CD4-positive, alpha-beta T cell treated with Interleukin-21 for 1 hour (primary cell): Measurements from ENCODE around the gene SDCCAG8.

Source experiments
- DNase-seq: peaks from one replicate; pipeline ENCODE4 v3.0.0-alpha.2; 2020

The SDCCAG8 gene

DNA sequence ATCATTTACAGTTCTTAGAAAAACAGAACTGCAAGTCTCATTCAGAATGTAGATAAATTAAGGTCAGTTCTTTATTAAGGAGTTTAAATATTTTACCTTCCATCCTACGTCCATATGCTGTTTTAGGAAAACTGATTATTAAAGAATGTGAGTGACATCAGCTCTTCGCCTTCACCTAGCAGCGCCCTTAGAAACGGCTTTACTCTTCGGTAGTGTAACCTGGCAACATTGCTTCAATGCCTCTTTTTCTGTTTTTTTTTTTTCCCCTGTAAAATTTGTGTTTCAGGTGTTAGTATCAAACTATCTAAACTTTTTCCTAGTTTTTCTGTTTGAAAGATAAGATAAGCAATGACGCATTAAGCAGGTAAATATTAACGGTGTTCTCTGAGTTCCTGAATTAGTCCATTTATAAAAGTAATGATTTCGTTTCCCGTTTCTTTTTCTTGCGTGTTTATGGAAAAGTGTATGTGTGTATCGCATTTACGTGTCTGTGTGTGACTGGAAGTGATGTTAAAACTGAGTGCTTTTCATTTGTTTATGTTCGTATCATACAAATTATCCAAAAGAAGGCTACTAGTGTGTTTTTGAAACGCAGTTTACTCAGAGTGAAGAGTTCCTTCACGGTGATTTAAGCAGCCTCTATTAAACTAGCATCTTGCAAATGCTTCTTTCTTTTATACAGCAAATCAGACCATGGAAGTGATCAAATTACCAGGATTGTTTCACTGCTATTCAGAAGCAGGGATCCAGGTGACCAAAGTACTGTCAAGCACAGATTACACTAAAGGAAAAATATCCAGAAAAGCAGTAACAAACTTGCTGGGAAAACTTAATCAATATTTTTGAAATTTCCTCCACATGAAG is 139.0 kb downstream of the SDCCAG8 start:
- DNase-seq = no peak

DNA sequence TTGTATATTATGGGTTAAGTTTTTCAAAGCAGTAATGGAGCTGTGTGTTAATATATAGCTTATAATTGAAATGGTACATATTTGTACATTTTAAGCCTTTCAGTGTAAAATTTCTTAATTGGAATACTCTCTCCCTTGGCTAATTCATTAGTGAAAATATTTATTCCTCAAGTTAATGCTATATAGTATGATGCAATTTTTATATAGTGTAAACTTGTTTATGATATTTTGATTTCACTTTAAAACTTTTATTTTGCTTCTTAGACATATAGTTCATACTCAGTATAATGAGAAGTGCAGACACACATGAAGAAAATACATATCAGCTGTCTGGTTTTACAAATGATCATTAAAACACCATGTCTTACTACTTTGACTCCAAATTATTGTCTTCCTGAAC is 140.6 kb downstream of the SDCCAG8 start:
- DNase-seq = no peak

DNA sequence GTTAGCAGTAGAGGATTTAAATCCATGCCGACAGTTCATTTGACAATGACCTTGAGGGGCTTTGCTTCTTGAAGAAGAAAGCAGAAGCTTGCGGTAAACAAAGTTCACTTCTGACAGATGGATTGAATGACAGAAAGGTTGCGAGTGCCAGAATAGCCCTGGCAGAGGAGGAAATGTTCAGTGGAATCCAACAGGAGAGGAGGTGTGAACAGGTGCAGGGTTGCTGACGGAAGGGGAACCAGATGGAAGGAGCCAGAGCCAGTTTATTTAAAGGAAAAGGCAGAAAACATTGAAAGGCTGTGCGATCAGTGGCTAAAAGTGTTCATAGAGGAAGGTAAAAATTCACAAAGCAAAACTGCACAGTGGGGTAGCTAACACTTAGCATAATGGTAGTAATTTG is 141.0 kb downstream of the SDCCAG8 start:
- DNase-seq = no peak

DNA sequence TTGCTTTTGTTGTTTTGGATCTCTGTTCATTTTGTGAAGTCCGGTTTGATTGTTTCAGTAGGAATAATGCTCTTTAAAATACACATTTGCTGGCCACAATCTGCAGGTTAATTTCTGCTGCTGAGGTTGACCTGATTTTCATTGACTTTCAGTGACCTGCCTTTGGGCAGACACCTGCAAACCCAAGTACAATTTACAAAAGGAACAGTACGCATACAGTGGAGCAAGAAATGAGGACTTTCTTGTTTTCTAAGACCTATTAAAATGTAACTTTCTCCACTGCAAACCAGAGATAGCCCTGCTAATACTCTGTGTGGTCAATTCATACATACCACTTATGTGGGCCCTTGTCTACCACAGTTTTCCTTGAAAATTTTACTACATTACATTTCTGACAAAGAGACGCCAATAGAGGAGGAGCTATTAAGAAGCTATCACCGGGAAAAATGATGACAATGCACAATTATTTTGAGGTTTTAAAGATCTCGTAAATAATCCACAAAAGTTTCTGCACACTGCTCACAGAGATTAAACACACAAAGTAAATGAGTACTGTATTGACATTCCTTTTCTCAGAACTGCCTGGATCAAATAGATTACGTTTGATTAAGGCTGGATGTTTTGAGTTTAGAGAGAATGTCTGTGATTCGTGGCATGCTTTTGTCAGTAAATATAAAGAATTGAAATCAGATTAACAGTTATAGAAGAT is 141.9 kb downstream of the SDCCAG8 start:
- no peak for DNase-seq

DNA sequence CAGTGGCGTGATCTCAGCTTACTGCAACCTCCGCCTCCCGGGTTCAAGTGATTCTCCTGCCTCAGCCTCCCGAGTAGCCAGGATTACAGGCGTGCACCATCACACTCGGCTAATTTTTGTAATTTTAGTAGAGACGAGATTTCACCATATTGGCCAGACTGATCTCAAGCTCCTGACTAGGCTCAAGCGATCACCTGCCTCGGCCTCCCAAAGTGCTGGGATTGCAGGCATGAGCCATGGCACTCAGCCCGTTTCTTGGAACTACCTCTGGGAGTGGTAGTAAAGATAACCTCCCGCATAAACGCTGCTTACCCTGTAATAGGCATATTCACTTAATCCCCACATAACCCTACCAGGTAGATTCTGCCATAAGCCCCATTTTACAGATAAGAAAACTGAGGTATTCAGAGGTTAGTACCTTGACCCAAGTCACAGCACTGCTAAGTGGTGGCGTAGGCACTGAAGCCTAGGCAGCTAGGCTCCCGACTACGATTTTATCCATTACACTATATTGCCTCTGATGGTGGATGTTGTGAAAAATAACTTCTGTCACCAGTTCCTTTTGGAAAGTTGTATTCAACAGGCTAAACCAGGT is 143.8 kb downstream of the SDCCAG8 start:
- DNase-seq = no peak

DNA sequence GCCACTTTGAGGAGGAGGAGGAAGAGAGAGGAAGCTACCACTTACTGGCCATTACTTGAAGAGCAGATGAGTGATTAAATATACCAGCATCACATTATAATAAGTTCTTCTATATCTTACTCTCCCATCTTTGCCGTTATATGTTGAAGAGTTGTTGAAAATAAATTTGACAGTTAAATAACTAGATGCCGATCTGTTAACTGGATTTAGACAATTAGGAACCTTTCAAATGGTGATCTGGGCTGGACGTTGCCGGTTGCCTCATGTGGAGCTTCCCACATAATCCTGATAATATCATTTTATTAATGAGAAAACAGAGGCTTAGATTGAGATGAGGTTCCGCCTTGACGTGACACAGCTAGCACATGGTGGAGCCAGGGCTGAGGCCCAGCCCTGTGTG is 147.0 kb downstream of the SDCCAG8 start:
- no peak for DNase-seq

DNA sequence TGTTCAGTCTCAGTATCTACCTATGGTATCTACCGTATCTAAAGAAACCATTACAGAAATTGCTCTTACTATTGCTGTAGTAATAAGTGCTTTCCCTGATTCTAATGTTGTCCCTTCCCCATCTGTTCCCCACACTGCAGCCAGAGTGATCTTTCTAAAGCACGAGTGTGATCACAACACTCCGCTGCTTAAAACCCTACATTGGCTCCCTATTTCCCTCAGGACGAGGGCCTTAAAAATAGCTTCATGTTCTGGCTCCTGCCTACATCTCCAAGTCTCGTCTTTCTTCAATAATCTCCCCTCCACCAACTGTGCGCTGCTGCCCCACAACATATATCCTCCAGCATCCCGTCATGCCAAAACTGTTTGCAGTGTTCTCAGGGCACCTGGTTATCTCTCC is 150.6 kb downstream of the SDCCAG8 start:
- DNase-seq = no peak

DNA sequence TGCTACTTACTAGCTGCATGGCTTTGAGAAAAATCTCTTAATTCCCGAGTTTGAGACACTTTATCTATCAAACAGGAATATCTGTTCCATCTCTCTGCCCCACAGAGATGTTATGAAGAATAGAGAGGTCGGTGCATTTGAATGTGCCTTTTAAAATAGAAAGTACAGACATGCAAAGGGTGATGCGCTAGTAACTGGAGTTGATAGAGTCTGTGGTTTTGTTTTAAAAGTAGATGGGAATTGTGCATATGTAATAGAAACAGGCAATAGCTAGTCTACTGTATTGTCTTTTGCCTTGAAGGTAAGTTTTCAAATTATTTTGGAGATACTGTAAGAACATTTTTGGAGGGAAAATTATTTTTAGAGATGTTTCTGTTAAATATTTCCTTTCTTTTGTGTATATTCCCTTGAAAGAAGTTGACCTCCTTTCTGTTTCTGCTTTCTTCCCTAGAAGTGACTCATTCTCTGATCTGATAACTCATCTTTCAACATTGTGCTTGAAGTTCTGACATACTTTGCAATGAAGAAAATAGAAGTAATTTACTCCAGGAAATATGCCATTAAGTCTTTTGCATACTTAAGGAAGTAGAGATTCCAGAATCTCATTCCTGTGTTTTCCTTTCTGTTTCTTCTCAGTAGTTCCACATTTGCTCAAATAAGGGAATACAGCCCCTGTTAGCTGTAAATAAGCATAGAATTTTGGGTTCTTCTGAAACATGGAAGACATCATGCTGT is 151.6 kb downstream of the SDCCAG8 start:
- no peak for DNase-seq

DNA sequence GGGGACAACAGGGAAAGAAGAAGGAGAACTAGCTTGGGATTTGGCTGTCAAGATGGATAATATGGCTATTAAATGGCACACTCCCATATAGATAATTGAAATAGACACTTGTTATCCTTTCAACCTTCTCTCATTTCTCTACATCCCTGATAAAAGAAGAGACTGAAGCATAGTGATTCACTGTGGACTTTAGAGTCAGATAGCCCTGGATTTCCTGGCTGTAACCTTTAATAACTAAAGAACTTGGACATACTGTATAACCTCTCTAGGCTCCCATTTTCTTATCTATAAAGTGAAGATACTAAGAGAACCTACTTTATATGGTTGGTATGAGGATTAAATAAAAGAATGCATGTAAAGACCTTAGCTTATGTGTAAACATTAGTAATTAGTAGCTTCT is 152.6 kb downstream of the SDCCAG8 start:
- no peak for DNase-seq

DNA sequence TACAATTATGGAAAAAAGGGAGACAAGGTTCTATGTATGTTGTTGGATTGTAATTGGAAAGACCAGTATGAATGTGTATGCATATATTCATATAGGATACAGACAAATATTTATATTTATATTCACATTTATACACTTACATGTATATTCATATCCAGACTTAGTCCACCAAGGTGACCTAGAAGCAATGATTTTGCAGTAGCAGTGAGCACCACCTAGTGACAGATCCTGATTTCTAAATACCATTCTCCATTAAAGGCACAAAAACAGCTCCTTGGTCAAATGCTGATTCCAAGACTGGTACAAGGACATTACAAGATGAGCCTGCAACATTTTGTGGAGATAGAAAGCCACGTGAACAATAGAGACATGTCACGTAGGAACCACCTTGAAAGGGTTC is 153.4 kb downstream of the SDCCAG8 start:
- no peak for DNase-seq

DNA sequence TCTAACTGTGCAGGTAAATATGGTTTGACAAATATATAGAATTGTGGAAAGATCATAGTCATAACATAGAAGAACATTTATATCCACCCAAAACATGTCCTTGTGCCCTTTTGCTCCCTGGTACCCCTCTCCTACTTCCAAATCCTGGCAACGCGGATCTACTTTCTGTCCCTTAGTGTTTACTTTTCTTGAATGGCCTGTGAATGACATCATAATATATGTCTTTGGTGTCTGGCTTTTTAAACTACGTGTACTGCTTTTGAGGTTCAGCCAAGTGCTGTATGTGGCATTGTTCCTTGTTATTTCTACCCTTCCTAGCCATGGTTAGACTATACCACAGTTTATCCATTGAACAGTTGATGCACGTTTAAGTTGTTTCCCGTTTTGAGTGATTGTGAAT is 155.6 kb downstream of the SDCCAG8 start:
- no peak for DNase-seq

DNA sequence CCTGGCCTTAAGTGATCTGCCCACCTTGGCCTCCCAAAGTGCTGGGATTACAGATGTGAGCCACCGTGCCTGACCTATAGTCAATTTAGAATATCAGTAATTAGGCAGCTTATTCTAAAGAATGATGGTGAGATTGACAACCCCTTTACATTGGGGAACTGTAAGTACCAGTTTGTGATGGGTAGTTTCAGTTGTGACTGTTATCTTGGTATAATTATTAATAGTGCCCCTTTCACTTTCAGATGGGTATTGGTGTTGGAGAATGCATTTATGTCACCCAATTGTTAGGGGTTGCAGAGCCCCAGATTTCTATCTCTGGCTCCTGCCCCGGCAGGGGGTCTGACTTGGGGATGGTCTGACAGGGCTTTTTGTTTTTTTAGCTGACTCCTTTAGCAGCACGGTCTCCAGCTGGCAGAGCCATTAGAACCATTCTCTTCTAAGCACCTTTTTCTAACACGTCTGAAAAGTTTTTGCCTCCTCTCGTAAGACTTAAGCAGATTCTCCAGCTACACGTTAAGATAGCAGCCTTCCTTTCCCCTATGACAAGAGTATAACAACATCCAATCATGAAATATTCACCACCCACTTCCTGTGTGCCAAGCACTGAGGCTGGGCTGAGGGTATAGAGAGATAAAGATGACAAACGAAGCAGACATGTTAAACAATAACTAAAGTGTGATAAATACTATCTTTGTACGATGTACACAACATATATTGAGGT is 157.8 kb downstream of the SDCCAG8 start:
- DNase-seq = peak; percentile 30

DNA sequence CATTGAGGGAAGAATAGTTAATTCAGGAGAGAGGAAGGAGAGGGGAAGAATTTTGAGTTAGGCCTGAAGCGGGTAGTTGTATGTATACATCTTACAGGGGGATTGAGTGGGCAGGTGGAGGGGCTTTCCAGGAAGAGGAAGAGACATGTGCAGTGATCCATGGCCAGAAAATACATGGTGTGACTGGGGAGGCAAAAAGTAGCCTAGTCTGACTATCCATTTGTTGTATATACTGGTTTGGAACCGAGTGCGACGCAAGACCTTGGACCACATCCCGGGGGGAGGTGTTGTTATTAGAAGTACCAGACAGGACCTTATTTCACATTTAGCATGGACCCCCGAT is 158.3 kb downstream of the SDCCAG8 start:
- DNase-seq = no peak

DNA sequence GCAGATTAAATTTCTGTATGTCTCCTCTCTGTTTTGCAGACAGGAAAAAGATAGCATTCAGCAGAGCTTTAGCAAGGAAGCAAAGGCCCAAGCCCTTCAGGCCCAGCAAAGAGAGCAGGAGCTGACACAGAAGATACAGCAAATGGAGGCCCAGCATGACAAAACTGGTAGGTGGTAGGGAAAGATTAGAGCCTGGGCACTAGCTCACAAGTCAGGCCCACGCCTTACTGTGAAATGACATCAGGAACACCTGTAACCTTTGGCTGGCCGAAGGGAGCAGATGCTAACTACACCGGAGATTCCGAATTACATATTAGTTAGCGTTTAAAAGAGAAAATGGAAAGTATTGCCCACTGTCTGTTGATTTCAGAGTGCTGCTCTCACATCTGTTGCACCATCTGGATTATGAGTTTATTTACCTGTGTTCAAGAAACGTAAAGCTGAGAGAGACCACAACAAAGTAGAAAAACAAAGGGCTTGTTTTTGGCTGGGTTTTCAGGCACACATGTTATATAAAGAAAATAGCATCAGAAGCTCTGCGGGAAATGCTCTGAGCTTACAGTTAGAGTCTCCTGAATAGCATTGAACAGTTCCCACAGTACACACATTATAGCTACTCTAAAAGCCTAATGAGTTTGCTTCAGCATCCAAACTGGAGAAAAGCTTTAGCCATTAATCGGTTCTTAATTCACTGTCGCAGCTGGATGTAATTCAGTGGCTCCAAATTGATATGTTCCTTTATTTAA is 160.0 kb downstream of the SDCCAG8 start:
- no peak for DNase-seq

DNA sequence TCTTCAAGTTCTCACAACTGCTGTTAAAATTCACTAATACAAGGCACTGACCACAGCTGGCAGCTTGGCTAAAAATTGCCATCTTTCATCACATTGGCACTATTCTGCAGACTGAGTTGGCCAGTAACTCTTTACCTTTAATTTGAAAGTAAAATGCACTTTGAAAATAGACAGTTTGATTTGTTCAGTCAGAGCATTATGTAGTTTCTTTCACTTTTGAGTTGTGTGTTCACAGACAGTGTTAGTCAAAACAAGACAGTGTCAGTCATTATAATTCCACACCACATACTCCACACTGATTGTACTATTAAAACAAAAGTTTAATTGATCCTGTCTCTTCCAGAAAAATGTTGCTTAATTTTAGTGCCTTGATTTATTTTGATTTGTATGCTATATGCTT is 160.7 kb downstream of the SDCCAG8 start:
- no peak for DNase-seq

DNA sequence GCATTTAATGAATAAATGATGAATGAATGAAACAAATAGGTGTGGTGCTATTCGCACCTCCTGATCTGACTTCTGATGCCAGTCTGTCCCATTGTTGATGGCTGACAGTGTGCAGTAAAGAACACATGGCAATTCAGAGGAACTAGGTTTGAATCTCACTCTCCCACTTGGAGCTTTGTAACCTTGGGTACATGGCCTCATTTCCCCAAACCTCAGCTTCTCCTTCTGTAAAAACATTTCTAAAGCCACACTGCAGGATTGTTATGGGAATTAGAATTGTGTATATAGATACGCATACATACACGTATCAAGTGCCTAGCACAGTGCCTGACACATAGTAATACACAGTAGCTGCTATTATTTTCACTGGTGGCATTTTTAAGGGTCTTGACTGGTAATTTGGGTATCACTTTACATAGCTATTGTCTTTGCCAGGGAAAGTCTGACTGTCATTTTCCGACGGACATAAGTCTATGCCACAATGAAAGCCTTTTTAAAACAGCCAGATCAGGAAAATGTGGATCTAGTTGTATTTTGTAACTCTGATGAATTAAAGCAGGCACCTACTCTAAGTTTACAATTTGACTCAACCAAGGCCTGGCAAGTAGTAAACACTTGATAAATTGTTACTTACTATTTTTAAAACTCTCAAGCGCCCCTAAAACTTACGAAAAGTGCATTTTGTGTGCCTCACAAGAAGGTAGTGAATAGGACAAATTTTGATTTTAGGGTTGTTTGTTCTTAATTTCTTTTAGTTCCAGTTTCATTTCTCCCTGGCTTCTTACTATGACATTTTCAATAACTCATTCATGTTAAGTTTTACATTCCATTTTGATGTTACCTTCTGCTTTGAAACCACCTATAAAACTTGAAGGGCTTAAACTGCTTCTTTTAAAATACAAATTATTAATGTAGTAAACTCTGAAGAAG is 164.4 kb downstream of the SDCCAG8 start:
- DNase-seq = no peak

DNA sequence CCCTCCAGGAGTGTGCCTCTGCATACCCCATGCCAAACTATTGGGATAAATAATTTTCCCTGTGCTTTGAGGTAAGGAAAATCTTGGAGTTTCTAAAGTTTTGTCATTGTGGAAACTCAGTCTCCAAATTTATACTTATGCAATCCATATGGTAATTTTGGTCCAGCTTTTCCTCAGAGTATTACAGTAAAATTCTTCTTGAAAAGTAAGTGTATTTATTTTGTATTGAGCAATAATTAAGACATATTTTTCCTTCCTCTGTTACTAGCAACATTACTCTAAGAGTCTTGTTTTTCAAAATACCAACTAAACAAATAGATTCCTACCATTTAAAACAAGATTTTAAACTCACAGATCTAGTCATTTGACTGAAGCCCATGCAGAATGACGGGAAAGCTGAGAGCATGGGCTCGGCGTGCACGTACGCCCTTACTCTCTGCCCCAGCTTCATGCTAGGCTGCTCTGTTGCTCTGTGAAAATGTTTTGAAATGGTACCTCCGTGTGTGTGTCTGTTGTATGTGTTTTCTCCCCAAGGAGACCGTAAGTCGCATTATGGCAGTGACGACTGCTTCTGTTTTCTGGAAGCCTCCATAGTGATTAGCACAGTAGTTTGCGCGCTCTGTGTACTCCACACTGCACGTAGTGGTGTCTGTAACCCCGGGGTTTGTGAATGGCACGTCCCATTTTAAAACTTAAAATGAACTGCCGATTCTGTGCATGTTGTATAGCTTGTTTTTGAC is 165.3 kb downstream of the SDCCAG8 start:
- DNase-seq = no peak

DNA sequence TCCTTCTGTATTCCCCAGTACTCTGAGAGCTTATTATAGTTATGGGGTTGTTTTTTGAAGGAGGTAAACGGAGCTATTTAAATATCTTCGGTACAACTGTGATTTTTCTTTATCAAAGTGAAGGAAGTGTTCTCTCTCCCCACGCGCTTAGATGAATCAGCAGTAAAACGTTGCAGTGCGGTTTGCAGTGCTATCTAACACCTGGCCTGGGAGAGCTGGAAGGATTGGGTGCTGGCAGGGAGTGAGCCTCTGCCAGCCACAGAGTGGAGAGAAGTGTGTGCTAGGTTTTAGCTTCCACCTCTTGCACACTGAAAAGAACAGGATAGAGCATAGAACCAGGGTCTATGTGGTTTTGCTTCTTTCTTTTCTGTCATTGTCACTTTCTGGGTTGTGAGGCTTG is 165.9 kb downstream of the SDCCAG8 start:
- peak; percentile 35 for DNase-seq

DNA sequence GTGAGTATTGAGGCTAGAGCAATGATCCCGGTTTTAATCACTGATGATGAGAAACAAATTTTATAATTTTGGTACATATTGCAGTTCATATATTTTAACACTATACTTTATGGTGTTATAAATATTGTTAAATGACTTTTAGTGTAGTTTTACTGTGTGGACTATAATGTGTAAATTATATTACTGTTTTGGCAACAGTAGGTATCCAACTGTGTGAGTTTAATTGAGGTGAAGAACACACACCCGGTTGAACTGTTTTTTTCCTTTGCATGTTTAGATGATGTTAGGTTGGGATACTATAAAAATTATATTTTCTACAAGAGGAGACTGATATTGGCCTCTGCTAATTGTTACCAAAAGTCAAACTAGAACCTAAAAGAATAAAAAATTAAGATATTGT is 166.5 kb downstream of the SDCCAG8 start:
- no peak for DNase-seq

DNA sequence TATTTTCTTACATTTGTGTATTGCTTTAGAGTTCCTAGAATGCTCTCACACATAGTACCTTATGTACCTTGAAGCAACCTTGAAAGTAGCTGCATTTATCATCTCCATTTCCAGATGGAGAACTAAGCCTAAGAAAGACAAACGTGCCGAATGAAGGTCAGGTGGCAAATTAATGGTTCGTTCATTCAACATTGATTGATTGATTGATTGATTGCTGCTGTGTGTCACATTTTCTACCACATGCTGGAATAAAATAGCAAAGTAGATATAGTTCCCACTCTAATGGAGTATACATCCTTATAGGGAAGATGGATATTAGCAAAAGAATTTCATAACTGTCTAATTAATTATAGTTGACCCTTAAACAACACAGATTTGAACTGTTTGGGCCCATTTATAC is 172.2 kb downstream of the SDCCAG8 start:
- DNase-seq = no peak
